Measurements from ENCODE around the gene CAPN15.
A peak's percentile ranks its signal among the peaks of the same experiment; 100 is the strongest.
"Not testable (repeated sequence)": the region's sequence is repeated elsewhere in the genome, so short reads cannot be mapped to it uniquely, and the experiment has no call there.

Gene CAPN15

GRCh38 chr16:527015-527903, at the start of gene CAPN15:
TSS of gene CAPN15 (plus strand) at chr16:527712. CDS start at chr16:546839, 19,127 bp downstream.
- TF ChIP-seq ZNF565 (CRISPR knock-in tag; conservative IDR thresholded peaks at IDR 0.05; ENCODE audit: low read depth) (no peak), CSRNP3 (CRISPR knock-in tag; IDR thresholded peaks at IDR 0.05) (no peak), CSDC2 (CRISPR knock-in tag; IDR thresholded peaks at IDR 0.05) (peak; percentile 93), TCF4 (CRISPR knock-in tag; IDR thresholded peaks at IDR 0.05; ENCODE audit: borderline replicate concordance) (no peak), SNAI2 (CRISPR knock-in tag; IDR thresholded peaks at IDR 0.05) (peak; percentile 58; the same call in 1 of the 2 replicates), ISL1 (CRISPR knock-in tag; IDR thresholded peaks at IDR 0.05) (no peak), PATZ1 (CRISPR knock-in tag; IDR thresholded peaks at IDR 0.05; ENCODE audit: borderline replicate concordance) (no peak), OSR1 (CRISPR knock-in tag; IDR thresholded peaks at IDR 0.05) (no peak), GLIS3 (CRISPR knock-in tag; IDR thresholded peaks at IDR 0.05) (0 out of 2 replicates have a peak, but pooled peaks have one; percentile 30), PPARA (CRISPR knock-in tag; IDR thresholded peaks at IDR 0.05; ENCODE audit: borderline replicate concordance) (no peak), ZNF70 (CRISPR knock-in tag; IDR thresholded peaks at IDR 0.05) (no peak), ZFP30 (CRISPR knock-in tag; IDR thresholded peaks at IDR 0.05) (no peak), BACH2 (CRISPR knock-in tag; IDR thresholded peaks at IDR 0.05; ENCODE audit: borderline replicate concordance) (no peak), ZC3H10 (CRISPR knock-in tag; IDR thresholded peaks at IDR 0.05) (no peak), ARNTL (CRISPR knock-in tag; IDR thresholded peaks at IDR 0.05; ENCODE audit: borderline replicate concordance, low read depth) (no peak), ZNF8 (CRISPR knock-in tag; IDR thresholded peaks at IDR 0.05) (no peak), RARB (CRISPR knock-in tag; IDR thresholded peaks at IDR 0.05) (no peak), ZFP3 (CRISPR knock-in tag; IDR thresholded peaks at IDR 0.05) (peak; percentile 81), TOX (CRISPR knock-in tag; IDR thresholded peaks at IDR 0.05; ENCODE audit: borderline replicate concordance) (no peak), ESRRG (CRISPR knock-in tag; IDR thresholded peaks at IDR 0.05) (no peak), POU6F1 (CRISPR knock-in tag; IDR thresholded peaks at IDR 0.05; ENCODE audit: borderline replicate concordance, low read depth) (no peak)
- TF ChIP-seq, protein P1, sequence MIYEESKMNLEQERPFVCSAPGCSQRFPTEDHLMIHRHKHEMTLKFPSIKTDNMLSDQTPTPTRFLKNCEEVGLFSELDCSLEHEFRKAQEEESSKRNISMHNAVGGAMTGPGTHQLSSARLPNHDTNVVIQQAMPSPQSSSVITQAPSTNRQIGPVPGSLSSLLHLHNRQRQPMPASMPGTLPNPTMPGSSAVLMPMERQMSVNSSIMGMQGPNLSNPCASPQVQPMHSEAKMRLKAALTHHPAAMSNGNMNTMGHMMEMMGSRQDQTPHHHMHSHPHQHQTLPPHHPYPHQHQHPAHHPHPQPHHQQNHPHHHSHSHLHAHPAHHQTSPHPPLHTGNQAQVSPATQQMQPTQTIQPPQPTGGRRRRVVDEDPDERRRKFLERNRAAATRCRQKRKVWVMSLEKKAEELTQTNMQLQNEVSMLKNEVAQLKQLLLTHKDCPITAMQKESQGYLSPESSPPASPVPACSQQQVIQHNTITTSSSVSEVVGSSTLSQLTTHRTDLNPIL (CRISPR knock-in tag; IDR thresholded peaks at IDR 0.05; ENCODE audit: low read depth) = no peak
- TF ChIP-seq, protein P2, sequence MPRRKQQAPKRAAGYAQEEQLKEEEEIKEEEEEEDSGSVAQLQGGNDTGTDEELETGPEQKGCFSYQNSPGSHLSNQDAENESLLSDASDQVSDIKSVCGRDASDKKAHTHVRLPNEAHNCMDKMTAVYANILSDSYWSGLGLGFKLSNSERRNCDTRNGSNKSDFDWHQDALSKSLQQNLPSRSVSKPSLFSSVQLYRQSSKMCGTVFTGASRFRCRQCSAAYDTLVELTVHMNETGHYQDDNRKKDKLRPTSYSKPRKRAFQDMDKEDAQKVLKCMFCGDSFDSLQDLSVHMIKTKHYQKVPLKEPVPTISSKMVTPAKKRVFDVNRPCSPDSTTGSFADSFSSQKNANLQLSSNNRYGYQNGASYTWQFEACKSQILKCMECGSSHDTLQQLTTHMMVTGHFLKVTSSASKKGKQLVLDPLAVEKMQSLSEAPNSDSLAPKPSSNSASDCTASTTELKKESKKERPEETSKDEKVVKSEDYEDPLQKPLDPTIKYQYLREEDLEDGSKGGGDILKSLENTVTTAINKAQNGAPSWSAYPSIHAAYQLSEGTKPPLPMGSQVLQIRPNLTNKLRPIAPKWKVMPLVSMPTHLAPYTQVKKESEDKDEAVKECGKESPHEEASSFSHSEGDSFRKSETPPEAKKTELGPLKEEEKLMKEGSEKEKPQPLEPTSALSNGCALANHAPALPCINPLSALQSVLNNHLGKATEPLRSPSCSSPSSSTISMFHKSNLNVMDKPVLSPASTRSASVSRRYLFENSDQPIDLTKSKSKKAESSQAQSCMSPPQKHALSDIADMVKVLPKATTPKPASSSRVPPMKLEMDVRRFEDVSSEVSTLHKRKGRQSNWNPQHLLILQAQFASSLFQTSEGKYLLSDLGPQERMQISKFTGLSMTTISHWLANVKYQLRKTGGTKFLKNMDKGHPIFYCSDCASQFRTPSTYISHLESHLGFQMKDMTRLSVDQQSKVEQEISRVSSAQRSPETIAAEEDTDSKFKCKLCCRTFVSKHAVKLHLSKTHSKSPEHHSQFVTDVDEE (CRISPR knock-in tag; IDR thresholded peaks at IDR 0.05) = peak; percentile 94
- ATAC-seq = peak; percentile 71

GRCh38 chr16:478287-478686, 49.2 kb upstream of the CAPN15 start:
- ATAC-seq = not testable (repeated sequence)
